Sigmoid colon (tissue), 3 donors: ENCODE results near the gene NES.

ENCODE experiments used
- CTCF ChIP-seq, 4 experiments: fragments of 450-650 bp in 3 of 4; fragments of 200-600 bp in 1 of 4; IDR thresholded peaks; one replicate each; pipeline ENCODE4 v1.5.1; 2016 to 2019; ENCODE audit warnings: antibody characterized with exemption in 4 of 4, mild to moderate bottlenecking in 3 of 4, moderate library complexity in 2 of 4
- POLR2A ChIP-seq, 2 donors: fragments of 450-650 bp; IDR thresholded peaks; one replicate each; pipeline ENCODE4 v1.6.1; 2016; ENCODE audit warnings: antibody characterized with exemption in 2 of 2, mild to moderate bottlenecking in 2 of 2, moderate library complexity in 2 of 2

GRCh38 chr1:156689953-156690674 is 12.9 kb upstream of the NES start:
- no peak for TF ChIP-seq CTCF (IDR thresholded peaks at IDR 0.05)
- no peak for TF ChIP-seq POLR2A (IDR thresholded peaks at IDR 0.05)
